RPMI7951 (cell line): ENCODE results near the gene UCK1. TPM values are rescaled to one million over a fixed set of nuclear protein-coding genes. Genes with fewer than 3 reads are reported as not detected.
"Not testable (repeated sequence)": the region's sequence is repeated elsewhere in the genome, so short reads cannot be mapped to it uniquely, and the experiment has no call there.

Experiments used
- DNase-seq: peaks from one replicate; pipeline ENCODE4 v3.0.0-alpha.2; 2012; ENCODE audit warnings: low read depth
- total RNA-seq: library from RNA; depleted of rRNA; stranded (reverse); fragments of >200 nt; shearing (Covaris generic); gene quantifications from 2 replicates; pipeline ENCODE4 v1.2.3, GENCODE V29; 2014

Gene UCK1
- total RNA-seq, 1 experiment from 2014 or later: 18.5 TPM

DNA sequence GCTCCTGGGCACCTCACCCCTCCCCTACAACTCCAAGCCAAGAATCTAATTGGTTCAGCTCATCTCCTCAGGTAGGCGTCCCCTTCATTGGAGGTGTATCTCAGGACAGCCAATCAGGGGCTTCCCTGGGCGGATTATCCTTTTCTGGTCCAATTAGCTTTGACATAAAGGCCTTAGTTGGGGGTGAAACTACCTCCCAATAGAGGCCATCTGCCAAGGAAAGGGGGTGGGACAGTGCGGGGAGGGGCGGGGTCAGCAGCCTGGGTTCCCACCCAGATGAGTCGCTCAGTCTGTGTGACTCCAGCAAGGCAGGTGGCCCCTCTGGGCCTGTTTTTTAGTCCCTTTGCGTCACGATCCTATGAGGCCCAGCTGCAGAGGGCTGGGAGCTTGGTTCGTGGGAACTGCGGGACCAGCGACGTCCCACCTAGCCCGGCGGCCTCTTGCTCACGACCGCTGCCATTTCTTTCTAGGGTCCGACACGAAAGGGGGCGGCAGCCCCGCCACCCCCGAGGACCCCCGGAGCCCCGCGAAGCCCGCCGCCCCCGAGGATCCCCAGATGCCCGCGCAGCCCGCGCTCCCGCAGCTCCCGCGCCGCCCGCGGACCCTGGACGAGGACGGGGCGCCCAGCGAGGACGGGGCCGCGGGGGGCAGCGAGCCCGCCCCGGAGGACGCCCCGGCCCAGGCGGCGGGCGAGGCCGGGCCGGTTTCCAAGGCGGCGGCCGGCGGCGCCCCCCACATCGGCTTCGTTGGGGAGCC lies 23.2 kb upstream of the UCK1 start:
- DNase-seq: no peak

DNA sequence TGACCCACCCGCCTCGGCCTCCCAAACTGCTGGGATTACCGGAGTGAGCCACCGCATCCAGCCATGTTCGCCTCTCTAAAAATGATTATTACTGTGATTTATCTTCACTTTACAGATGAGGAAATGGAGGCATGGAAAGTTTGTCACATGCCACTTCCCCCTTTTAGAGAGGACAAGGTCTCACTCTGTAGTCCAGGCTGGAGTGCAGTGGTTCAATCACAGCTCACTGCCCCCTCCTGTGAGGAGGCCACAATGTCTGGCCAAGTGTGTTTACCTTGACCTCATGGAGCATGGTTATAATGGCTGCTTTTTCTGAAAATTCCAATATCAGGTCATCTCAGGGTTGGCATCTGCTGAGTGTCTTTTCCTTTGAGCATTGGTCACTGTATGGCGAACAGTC lies 21.0 kb upstream of the UCK1 start:
- no peak for DNase-seq

DNA sequence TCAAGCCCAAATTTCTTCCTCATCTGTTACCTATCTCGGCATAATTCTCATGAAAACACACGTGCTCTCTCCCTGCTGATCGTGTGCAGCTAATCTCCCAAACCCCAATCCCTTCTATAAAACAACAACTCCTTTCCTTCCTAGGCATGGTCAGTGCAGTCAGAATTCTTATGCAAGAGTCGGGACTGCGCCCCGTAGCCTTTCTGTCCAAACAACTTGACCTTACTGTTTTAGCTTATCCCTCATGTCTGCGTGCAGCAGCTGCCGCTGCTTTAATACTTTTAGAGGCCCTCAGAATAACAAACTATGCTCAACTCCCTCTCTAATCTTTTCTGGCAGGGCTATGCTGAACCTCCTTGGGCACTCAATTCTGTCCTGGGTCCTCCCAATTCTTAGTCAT lies 19.4 kb upstream of the UCK1 start:
- DNase-seq: not testable (repeated sequence)

DNA sequence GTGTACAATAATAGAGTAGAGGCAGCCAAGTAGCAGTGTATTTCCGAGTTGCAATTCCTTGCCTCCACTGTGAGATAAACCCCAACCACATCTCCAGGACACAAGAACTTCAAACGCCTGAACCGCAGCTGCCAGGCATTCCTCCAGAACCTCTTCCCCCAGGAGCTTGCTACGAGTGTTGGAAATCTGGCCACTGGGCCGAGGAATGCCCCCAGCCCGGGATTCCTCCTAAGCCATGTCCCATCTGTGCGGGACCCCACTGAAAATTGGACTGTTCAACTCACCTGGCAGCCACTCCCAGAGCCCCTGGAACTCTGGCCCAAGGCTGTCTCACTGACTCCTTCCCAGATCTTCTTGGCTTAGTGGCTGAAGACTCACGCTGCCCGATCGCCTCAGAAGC lies 18.1 kb upstream of the UCK1 start:
- DNase-seq: not testable (repeated sequence)

DNA sequence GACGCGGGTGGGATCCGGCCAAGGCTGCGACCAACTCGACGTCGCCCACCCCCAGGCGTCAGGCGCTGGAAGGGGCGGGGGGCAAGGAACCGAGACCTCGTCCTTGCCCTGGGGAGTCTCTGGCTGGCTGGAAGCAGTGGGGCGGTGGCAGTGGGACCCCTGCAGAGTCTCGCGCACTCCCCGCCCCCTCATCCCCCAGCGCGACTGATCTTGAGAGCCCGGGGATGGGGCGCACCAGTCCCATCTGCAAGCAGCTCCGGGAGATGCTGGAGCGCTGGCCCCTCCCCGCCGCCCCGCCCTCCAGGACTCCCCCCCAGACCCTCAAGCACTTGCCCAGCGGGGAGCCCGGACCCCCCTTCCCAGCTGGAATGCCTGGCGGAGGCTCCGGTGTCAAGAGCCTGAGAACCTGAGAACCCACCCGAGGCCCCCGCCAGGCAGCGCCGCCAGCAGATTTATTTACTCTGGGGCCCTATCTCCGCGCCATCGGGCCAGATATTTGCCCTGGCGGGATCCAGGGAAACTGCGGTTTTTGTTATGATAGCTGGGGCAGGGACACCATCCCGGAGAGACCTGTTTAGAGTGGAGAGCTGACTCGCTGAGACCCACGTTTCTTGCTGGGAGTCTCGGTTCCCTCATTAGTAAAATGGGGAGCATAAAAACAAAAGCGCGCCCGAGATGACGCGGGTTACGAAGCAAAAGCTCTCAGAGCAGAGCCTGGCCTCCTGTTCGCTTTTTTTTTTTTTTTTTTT lies 15.4 kb upstream of the UCK1 start:
- peak; percentile 8 for DNase-seq

DNA sequence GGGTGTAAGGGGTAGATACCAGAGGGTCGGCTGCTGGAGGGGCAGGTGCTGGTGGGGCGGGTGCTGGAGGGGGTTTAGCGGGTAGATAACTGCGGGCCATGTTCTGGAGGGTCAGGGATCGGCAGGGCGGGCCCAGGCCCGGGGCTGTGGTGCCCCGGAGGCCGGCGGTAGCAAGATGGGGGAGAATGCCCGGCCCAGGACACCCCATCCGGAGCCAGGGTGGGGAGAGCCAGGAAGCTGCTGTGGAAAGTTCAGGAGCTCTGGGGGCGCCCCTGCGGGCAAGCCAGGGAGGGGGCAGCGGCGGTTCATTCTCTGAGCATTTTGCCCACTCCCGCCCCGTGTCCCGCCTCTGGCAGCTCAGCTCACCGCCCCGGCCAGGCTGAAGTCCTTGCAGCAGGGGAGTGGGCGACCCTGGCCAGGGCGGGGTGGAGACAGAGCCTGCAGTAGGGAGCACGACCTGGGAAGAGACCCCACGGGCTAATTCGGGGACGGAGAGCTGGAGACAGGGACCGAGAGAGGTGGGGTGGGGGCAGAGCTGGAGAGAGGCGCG lies 14.8 kb upstream of the UCK1 start:
- no peak for DNase-seq

DNA sequence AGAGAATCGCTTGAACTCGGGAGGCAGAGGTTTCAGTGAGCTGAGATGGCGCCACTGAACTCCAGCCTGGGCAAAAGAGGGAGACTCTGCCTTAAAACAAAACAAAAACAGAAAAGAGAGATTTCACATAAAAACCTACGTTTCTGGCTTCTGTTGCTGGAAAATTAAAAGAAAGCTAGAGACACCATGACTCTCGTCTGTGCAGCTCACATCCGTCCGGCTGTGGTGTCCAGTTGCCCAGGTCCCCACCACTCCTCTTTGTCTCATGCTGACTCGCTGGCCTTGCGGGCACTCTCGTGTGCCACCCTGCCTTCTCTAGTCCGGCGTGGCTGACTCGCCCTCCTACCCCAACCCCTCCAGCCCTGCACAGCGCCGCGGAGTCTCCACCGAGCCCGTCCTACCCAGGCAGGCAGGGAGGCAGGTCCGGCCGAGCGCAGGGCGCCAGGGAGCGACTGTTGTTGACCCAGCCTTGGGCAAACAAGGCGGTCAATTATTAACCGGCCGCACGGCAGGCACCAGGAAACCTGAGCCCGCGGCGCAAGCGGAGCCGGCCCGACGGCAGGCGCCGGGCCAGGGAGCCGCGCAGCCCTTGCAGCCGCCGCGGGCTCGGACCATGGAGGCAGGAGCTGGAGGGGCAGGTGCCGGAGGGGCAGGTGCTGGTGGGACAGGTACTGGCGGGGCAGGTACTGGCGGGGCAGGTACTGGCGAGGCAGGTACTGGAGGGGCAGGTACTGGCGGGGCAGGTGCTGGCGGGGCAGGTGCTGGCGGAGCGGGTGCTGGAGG lies 14.1 kb upstream of the UCK1 start, which contains the start of gene PRRT1B:
Gene PRRT1B, plus strand, starts transcription at position 521 of the 783 bp plus-strand sequence. Its CDS starts 93 bp downstream, at position 614.
- no peak for DNase-seq

DNA sequence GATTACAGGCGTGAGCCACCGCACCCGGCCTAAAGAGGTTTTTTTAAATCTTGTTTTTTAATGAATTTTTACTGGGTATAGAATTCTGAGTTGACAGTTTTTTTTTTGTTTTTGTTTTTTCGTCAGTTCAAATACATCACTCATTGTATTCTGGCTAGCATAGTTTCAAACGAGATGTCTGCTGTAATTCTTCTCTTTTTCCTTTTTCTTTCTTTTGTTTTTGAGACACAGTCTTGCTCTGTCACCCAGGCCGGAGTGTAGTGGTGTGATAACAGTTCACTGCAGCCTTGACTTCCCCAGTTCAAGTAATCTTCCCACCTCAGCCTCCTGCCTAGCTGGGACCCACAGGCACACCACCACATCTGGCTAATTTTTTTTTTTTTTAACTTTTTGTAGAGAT lies 12.1 kb upstream of the UCK1 start:
- DNase-seq: no peak

DNA sequence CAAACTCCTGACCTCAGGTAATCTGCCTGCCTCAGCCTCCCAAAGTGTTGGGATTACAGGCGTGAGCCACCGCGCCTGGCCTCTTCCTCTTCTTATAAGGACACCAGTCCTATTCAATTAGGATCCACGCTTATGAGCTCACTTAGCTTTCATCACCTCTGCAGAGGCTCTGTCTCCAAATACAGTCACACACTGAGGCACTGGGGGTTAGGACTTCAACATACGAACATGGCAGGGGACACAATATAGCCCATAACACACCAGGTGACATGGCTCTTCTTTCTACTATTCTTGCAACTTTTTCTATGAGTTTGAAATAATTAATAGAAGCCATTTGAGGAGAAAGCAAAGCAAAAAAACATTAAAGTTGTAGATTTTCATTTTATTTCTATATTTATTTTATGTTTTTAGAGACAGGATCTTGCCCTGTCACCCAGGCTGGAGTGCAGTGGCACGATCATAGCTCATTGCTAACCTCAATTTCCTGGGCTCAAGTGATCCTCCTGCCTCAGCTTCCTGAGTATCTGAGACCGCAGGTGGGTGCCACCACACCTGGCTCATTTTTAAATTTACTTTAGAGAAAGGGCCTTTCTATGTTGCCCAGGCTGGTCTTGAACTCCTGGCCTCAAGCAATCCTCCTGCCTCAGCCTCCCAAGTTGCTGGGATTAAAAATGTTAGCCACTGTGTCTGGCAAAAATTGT lies 8.3 kb upstream of the UCK1 start:
- no peak for DNase-seq

DNA sequence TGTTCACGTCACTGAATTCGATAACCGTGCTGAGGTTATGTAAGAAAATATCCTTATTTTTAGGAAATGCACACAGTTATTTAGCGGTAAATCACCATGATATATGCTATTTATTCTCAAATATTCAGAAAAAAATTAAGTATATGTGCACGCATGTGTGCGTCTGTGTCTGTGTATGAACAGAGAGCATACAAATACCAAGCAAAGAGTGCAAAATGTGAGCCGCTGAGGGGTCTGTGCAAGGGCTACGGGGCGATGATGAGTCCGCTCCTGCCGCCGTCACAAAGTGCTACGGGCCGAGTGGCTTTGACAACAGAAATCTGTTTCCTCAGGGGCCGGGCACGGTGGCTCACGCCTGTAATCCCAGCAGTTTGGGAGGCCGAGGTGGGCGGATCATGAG lies 6.9 kb upstream of the UCK1 start:
- no peak for DNase-seq

DNA sequence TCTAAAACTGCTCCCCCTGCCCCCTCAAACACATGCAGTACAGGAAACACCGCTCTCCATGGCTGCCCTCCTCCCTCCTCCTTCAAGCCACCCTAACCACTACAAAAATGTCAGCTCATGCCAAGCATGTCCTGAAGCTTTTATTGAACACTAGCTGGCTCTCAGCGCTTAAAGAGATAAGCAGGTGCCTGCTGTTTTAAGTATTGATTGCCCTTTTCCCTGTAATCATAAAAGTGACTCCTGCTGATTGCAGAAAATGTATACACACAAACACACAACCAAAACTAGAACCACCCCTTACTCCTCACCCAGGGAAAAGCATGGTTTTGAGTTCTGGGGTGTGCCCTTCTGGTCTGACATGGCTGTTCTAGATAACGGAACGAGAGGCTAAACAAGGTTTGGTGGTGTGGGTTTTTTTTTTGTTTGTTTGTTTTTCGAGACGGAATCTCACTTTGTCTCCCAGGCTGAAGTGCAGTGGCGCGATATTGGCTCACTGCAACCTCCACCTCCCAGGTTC lies 3.7 kb upstream of the UCK1 start:
- no peak for DNase-seq

DNA sequence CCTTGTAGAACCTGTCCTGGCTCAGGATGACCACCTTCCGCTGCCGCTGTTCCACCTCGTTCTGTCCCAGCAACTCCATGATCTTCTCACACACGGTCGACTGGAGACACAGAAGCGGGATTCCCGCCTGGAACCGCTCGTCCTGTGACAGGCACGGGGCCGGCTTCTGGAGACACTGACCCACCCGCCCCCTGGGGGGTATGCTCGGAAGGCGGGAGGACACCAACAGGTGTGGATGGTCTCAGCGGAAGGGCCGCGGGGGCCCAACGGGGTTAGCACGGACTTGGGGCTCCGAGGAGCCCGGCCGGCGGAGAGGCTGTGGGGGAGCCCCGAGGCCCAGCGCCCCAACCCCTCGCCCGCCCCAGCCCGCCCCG lies 530 bp downstream of the UCK1 start:
- DNase-seq: peak; percentile 33

DNA sequence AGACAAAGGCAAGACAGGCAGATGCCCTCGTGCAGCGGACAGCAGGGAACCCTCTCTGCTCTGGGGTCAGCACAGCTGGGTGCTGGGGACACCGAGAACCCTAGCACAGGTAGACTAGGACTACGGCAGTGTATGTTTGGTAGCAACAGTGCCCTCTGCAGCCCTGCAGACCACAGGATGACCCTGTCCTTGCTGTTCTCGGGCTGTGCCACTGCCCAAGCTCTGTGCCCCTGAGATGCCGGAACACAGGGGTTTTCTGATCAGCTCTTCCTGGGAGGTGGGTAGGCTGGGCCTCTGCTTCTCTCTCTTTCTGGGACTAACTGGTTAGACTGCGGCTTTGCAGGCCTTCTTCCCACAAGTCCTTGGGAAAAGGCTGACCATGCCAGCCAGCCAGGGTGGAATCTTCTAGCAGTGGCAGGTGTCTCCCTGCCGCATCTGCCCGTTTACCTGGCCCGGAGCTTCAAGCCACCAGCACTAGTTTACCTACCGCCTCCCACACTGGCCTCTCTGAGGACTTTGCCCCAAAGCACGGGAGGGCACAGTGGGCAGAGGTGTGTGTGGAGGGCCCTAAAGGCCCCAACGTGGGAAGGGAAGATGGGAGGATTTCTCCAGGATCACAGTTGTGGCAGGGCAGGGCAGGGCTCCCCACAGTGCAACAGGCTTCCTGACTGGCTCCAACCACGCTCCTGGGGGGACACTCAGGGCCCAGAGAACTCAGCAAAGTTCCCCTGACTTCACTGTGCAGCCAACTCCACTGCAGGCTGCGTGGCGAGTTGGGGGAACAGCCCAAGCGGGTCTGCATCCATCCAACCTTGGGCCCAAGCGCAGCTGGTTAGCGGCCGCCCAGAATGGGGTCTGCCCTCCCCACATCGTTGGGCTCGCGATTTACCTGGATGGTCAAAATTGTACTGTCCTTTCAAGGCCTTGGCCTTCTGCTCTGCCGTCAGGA lies 1.2 kb downstream of the UCK1 start:
- no peak for DNase-seq

DNA sequence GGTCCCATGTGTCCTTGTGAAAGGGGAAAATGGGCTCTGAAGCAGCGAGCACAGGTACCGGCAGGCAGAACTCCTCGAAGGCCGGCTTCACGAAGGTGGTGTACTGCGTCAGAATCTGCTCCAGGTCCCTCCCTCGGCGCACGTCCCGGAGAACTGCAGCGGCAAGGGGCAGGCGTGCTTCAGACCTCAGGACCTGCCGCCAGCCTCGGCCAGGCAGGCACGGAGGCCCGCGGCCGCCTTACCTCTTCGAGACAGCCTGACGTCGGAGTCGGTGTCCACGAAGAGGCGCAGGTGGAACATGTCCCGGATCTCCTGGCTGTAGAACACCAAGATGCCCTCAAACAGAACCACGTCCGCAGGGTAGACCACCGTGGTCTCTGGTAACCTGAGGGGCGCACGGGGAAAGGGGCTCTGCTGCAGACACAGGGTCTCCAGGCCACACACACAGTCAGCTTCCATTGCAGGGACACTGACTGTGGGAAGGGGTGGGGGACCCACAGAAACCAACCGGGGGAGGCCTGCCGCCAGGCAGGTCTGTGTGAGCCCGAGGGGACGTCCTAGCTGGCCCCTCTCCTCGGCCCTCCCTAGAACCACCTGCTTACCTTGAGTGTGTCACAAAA lies 2.1 kb downstream of the UCK1 start:
- DNase-seq: no peak

DNA sequence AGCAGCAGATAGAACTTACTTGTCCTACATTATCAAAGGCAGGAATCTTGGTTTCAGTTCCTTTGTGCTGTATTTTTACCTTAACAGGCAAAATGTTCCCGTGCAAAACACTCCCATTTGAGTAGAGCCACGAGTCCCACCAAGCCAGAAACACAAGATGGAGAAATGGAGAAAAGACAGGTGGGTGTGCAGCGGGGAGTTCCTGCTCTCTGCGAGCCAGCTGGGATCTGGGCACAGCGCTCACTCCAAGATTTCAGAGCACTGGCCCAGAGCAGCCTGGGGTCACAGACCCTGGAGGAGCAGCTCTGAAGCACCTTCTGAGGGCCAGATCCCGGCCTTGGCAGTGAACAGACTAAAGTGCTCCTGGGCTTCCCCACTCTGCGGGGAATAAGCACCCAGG lies 2.9 kb downstream of the UCK1 start:
- DNase-seq: no peak

DNA sequence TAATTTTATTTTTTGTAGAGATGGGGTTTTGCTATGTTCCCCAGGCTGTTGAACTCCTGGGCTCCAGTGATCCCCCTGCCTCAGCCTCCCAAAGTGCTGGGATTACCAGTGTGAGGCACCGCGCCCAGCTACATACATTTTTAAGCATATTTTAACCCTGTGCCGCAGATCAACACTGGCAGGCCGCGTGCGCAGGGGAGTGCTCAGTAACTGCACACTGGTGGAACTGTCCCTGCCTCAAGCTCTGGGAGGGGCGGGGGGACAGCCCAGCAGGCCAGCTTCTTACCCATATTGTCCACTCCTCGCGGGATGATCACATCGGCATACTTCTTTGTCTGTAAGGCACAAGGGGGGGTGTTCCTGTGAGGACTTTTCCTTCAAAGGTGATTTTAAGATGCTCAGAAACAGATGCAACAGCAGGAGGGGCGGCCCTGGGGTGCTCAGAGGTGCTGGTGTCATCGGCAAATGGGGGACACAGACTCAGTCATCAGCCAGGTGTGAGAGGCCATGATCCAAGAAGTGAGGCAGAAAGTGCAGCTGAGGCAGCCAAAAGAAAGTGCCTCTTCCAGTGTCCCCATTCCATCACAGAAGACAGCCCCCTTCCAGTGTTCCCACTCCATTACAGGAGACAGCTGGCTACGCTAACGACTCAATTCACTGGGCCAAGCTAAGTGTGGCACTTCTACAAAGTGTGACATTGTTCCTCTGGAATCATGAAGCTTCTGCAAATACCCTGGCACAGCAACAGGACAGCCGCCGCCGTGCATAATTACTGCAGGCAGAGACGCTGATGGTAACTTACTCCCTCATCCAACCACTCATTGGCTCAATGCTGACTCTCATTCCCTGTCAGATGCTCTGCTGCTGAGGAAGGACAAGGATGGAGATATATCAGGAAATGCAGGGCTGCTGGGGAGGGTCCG lies 5.2 kb downstream of the UCK1 start:
- no peak for DNase-seq

DNA sequence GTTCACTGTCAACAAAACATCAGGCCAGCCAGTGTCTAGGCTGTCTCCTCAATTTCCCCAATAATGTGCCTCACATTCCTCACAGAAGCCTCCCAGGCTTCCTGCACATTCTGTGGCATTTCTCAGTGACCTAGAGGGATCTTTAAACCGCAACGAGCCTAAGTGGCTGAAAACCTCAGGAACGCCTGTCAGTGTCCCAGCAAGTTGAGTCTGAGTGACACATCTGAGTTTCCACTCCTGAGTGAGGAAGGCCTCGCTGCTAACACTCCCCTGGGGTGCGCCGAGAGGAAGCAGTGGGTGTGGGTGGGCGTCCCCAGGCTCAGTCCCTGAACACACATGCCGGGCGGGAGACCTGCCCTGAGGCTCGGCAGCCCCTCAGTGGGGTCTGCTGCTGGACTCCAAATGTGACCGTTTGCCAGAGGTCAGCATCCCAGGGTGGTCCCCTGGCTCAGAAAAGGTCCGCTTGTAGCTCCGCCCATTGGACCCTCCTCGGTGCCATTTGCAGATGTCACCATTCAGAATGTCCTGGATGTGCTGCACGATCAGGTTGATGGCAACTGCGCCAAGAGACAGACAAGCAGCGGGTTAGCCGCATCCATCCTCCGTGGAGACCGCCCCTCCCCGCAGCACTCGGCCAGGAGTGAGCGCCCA lies 6.3 kb downstream of the UCK1 start:
- no peak for DNase-seq
